ENCODE measurements around the gene PLEKHJ1. TPM values are rescaled to one million over a fixed set of nuclear protein-coding genes. Genes with fewer than 3 reads are reported as not detected.

Gene PLEKHJ1
- total and polyA plus RNA-seq, 2 of the 13 experiments (the other 11 are each of a cell fraction or from before 2014, with no cell fraction given): 70.5 to 130 TPM

DNA sequence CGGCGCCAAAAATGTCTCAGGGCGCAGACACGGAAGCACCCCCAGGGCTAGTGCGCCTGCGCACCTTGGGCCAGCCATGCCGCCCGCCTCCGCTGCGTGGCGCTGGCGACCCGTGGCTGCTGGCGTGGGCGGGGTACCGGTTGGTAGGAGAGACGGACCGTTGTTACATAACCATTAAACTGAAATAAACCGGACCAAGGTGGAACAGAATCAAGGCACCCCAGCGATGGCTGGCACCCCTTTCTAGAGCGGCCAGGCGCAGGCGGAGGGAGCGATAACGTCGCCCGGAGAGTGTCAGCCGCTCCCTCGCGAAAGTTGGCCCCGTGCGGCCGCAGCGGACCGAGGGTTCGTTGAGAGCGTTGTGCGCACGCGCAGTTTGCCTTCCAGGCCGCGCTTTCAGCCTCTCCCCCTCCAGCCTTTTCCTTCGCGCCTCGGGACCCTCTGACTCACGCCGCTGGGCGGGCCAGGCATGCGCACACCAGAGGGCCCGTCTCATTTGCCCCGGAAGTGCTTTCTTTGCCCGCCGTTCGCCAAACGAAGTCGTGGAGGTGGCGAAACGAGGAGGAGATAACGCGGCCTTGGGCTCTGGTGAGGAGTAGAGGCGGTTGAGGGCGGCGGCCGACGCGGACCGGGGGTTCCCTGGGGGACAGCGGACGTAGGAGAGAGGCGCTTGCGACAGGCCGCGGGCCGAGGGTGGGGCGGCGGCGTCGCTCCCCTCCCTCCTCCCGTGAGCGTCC lies at the start of gene PLEKHJ1, which contains the start of gene SF3A2 (continued):
- TF ChIP-seq, protein P1, sequence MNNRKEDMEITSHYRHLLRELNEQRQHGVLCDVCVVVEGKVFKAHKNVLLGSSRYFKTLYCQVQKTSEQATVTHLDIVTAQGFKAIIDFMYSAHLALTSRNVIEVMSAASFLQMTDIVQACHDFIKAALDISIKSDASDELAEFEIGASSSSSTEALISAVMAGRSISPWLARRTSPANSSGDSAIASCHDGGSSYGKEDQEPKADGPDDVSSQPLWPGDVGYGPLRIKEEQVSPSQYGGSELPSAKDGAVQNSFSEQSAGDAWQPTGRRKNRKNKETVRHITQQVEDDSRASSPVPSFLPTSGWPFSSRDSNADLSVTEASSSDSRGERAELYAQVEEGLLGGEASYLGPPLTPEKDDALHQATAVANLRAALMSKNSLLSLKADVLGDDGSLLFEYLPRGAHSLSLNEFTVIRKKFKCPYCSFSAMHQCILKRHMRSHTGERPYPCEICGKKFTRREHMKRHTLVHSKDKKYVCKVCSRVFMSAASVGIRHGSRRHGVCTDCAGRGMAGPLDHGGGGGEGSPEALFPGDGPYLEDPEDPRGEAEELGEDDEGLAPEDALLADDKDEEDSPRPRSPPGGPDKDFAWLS (CRISPR knock-in tag; IDR thresholded peaks at IDR 0.05; ENCODE audit: borderline replicate concordance): no peak
- peak; percentile 93 for TF ChIP-seq ZNF678 (CRISPR knock-in tag; IDR thresholded peaks at IDR 0.05)
- peak; percentile 85 for TF ChIP-seq ZBTB7B (CRISPR knock-in tag; IDR thresholded peaks at IDR 0.05)
- TF ChIP-seq TRIM24 (CRISPR knock-in tag; IDR thresholded peaks at IDR 0.05): no peak
- TF ChIP-seq, protein P2, sequence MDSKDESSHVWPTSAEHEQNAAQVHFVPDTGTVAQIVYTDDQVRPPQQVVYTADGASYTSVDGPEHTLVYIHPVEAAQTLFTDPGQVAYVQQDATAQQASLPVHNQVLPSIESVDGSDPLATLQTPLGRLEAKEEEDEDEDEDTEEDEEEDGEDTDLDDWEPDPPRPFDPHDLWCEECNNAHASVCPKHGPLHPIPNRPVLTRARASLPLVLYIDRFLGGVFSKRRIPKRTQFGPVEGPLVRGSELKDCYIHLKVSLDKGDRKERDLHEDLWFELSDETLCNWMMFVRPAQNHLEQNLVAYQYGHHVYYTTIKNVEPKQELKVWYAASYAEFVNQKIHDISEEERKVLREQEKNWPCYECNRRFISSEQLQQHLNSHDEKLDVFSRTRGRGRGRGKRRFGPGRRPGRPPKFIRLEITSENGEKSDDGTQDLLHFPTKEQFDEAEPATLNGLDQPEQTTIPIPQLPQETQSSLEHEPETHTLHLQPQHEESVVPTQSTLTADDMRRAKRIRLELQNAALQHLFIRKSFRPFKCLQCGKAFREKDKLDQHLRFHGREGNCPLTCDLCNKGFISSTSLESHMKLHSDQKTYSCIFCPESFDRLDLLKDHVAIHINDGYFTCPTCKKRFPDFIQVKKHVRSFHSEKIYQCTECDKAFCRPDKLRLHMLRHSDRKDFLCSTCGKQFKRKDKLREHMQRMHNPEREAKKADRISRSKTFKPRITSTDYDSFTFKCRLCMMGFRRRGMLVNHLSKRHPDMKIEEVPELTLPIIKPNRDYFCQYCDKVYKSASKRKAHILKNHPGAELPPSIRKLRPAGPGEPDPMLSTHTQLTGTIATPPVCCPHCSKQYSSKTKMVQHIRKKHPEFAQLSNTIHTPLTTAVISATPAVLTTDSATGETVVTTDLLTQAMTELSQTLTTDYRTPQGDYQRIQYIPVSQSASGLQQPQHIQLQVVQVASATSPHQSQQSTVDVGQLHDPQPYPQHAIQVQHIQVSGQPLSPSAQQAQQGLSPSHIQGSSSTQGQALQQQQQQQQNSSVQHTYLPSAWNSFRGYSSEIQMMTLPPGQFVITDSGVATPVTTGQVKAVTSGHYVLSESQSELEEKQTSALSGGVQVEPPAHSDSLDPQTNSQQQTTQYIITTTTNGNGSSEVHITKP (CRISPR knock-in tag; IDR thresholded peaks at IDR 0.05; ENCODE audit: low read depth): peak; percentile 90
- peak; percentile 61 for TF ChIP-seq HOXA5 (CRISPR knock-in tag; IDR thresholded peaks at IDR 0.05)
- TF ChIP-seq, protein P3, sequence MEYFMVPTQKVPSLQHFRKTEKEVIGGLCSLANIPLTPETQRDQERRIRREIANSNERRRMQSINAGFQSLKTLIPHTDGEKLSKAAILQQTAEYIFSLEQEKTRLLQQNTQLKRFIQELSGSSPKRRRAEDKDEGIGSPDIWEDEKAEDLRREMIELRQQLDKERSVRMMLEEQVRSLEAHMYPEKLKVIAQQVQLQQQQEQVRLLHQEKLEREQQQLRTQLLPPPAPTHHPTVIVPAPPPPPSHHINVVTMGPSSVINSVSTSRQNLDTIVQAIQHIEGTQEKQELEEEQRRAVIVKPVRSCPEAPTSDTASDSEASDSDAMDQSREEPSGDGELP (IDR thresholded peaks at IDR 0.05; ENCODE audit: borderline replicate concordance, low read depth): peak; percentile 36; the same call in 1 of the 2 replicates
- peak; percentile 94; the same call in 1 of the 2 replicates for TF ChIP-seq ZNF589 (CRISPR knock-in tag; conservative IDR thresholded peaks at IDR 0.05)
- TF ChIP-seq ATM (IDR thresholded peaks at IDR 0.05; ENCODE audit: borderline replicate concordance): no peak
- TF ChIP-seq ASH2L (IDR thresholded peaks at IDR 0.05; ENCODE audit: insufficient read length, low read depth, low read length): peak; percentile 64
- peak; percentile 64; the same call in 1 of the 2 replicates for TF ChIP-seq ZSCAN25 (CRISPR knock-in tag; IDR thresholded peaks at IDR 0.05)
- peak; percentile 42; the same call in 1 of the 2 replicates for TF ChIP-seq CREM (IDR thresholded peaks at IDR 0.05)
- 0 out of 2 replicates have a peak, but pooled peaks have one; percentile 32 for TF ChIP-seq CREM (CRISPR knock-in tag; IDR thresholded peaks at IDR 0.05)
- peak; percentile 80; the same call in 1 of the 2 replicates for TF ChIP-seq MZF1 (CRISPR knock-in tag; IDR thresholded peaks at IDR 0.05; ENCODE audit: borderline replicate concordance)
- peak; percentile 99 for TF ChIP-seq ZNF781 (CRISPR knock-in tag; IDR thresholded peaks at IDR 0.05; ENCODE audit: borderline replicate concordance, not compliant biosample characterization)
- peak; percentile 58; the same call in 1 of the 2 replicates for TF ChIP-seq NKX3-1 (CRISPR knock-in tag; IDR thresholded peaks at IDR 0.05)
